ENCODE measurements around the gene NACC2. TPM values are rescaled to one million over a fixed set of nuclear protein-coding genes. Genes with fewer than 3 reads are reported as not detected.
"Not testable (repeated sequence)": the region's sequence is repeated elsewhere in the genome, so short reads cannot be mapped to it uniquely, and the experiment has no call there.

The NACC2 gene
- total and polyA plus RNA-seq, 9 donors, result 7.0 to 47.0 (median 27.2) TPM

DNA sequence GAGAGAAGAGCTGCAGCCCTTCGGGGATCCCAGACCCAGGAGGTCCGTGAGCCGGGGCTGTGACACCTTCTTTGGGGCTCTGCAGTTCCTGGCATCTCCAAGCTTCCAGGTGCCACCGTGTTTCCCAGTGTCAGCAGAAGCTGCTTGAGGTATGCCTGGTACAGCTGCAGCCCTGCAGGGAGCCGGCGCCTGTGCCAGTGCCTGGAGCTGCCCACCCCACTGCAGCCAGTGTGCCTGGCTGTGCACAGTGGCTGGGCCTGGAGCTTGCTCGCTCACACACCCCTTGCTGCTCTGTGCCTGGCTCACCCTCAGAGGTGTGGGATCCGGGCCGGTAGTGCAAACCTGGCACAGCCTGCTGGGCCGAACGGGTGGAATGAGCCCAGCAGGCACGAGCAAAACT is 65.5 kb downstream of the NACC2 start:
- no peaks in the 10 kb centered on the region for H3K9me3 ChIP-seq
- no peak for DNase-seq
- H3K4me3 ChIP-seq, result no peak overlapping the region
- TF ChIP-seq, protein P1, sequence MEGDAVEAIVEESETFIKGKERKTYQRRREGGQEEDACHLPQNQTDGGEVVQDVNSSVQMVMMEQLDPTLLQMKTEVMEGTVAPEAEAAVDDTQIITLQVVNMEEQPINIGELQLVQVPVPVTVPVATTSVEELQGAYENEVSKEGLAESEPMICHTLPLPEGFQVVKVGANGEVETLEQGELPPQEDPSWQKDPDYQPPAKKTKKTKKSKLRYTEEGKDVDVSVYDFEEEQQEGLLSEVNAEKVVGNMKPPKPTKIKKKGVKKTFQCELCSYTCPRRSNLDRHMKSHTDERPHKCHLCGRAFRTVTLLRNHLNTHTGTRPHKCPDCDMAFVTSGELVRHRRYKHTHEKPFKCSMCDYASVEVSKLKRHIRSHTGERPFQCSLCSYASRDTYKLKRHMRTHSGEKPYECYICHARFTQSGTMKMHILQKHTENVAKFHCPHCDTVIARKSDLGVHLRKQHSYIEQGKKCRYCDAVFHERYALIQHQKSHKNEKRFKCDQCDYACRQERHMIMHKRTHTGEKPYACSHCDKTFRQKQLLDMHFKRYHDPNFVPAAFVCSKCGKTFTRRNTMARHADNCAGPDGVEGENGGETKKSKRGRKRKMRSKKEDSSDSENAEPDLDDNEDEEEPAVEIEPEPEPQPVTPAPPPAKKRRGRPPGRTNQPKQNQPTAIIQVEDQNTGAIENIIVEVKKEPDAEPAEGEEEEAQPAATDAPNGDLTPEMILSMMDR (IDR thresholded peaks at IDR 0.05), result no peak
- no peak for TF ChIP-seq POLR2A (IDR thresholded peaks at IDR 0.05)
- no peak for TF ChIP-seq EP300 (IDR thresholded peaks at IDR 0.05)
- H3K27me3 ChIP-seq, result no peaks in the 10 kb centered on the region
- H3K36me3 ChIP-seq, result no peaks in the 10 kb centered on the region
- H3K4me1 ChIP-seq (ENCODE audit: insufficient read depth), result peaks cover 4% of the 10 kb centered on the region
- no peak overlapping the region for H3K27ac ChIP-seq
- WGBS, 3 donors, result 96 to 97% (median 96%) methylated on average over 12 of the region's 12 CpGs
- intact Hi-C loops (cut with DNase I), result no loop called here

DNA sequence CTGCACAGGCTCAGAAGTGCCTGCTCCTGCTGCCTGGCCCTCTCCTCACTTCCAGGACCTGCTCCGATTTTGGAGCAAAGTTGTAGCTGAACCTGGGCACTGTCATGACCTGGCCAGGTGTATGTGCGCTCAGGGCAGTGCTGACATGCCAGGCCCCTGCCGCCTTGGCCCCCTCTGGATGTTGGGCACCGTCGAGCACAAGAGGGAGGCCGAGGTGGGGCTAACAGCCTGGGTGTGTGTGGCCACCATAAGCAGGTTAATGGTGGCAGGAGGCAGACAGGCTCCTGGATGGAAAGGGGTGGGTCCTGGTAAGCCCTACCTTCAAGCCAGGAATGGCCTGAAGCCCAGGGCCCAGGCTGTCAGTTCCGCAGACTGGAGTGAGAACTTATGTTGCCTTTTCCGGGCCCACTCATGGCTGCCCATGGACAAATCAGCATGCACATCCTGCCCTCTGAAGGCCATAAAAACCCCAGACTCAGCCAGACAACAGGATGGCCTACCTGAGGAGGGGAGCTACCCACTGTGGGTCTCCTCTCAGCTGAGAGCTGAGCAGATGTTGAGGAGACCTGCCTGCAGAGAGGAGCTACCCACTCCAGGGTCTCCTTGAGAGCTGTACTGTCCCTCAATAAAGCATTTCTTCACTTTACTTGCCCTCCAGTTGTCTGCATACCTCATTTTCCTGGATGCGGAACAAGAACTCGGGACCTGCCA is 66.2 kb downstream of the NACC2 start:
- H3K9me3 ChIP-seq, result no peaks in the 10 kb centered on the region
- H3K36me3 ChIP-seq, result no peaks in the 10 kb centered on the region
- H3K4me3 ChIP-seq, result no peak overlapping the region
- DNase-seq, result no peak
- WGBS, 3 donors, result 87 to 92% (median 88%) methylated on average over 8 to 10 of the region's 10 CpGs
- TF ChIP-seq, protein P1 (IDR thresholded peaks at IDR 0.05), result no peak
- TF ChIP-seq POLR2A (IDR thresholded peaks at IDR 0.05) (no peak), EP300 (IDR thresholded peaks at IDR 0.05) (no peak)
- intact Hi-C loops (cut with DNase I), result no loop called here
- no peaks in the 10 kb centered on the region for H3K27me3 ChIP-seq
- peaks cover 9% of the 10 kb centered on the region for H3K4me1 ChIP-seq (ENCODE audit: insufficient read depth)
- H3K27ac ChIP-seq, result no peak overlapping the region

DNA sequence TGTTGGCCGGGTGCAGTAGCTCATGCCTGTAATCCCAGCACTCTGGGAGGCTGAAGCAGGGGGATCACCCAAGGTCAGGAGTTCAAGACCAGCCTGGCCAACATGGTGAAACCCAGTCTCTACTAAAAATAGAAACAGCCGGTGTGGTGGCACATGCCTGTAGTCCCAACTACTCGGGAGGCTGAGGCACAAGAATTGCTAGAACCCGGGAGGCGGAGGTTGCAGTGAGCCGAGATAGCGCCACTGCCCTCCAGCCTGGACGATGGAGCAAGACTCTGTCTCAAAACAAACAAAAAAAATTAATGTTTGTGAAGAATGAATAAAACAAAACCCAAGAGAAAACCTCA is 68.2 kb downstream of the NACC2 start:
- DNase-seq; H3K9me3 ChIP-seq; H3K4me3 ChIP-seq; H3K36me3 ChIP-seq; H3K27ac ChIP-seq; intact Hi-C loops (cut with DNase I); H3K27me3 ChIP-seq: not testable (repeated sequence)
- peaks cover 18% of the 10 kb centered on the region for H3K4me1 ChIP-seq (ENCODE audit: insufficient read depth)
- WGBS, 3 donors, result 83 to 86% (median 86%) methylated on average over 8 of the region's 8 CpGs

DNA sequence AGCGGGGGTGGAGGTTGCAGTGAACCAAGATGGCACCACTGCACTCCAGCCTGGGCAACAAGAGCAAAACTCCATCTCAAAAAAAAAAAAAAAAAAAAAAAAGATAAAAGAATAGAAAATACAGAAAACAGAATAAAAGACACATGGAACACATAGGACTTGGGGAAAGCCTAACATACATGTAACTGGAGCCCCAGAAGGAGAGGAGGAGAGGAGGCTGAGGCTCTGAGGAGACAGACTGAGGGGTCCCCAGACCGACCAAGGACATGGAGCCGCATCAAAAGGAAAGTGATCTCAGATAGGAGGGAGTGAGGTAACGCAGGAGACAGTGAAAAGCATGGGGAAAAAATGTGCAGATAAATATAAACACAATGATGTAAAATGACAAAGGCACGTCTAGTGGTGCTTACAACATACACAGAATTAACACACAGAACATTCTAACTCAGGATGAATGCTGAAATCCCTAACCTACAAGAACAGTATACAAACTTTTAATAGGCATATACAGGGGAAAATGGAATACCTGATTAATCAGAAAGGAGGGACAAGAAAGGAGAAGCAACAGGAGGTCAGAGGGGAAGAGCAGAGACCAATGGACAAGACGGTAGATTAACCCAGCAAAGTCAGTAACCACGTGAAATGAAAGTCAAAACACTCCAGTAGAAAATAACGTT is 68.7 kb downstream of the NACC2 start:
- DNase-seq, result no peak
- Histone ChIP-seq H3K27ac (no peak overlapping the region), H3K36me3 (no peaks in the 10 kb centered on the region), H3K27me3 (no peaks in the 10 kb centered on the region), H3K4me3 (no peak overlapping the region), H3K4me1 (ENCODE audit: insufficient read depth) (peaks cover 18% of the 10 kb centered on the region), H3K9me3 (no peaks in the 10 kb centered on the region)
- intact Hi-C loops (cut with DNase I), result no loop called here
- 87 to 90% (median 88%) methylated on average over 8 of the region's 8 CpGs for WGBS, 3 donors
- TF ChIP-seq, protein P1 (IDR thresholded peaks at IDR 0.05), result no peak
- TF ChIP-seq POLR2A (IDR thresholded peaks at IDR 0.05) (no peak), EP300 (IDR thresholded peaks at IDR 0.05) (no peak)

DNA sequence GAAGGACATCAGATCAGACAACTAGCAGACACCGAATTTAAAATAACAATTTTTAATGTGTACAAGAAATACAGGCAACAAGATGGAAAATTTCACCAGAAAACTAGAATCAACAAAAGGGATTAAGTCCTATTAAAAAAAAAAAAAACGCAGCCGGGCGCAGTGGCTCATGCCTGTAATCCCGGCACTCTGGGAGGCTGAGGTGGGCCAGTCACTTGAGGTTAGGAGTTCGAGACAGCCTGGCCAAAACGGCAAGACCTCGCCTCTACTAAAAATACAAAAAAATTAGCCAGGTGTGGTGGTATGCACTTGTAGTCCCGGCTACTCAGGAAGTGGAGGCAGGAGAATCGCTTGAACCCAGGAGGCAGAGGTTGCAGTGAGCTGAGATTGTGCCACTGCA is 69.6 kb downstream of the NACC2 start:
- Histone ChIP-seq H3K27me3 (no peaks in the 10 kb centered on the region), H3K36me3 (no peaks in the 10 kb centered on the region), H3K27ac (peak overlapping the region in 1 of 2 donors; percentile 65), H3K4me3 (no peak overlapping the region), H3K9me3 (no peaks in the 10 kb centered on the region), H3K4me1 (ENCODE audit: insufficient read depth) (peaks cover 18% of the 10 kb centered on the region)
- WGBS, 3 donors, result 80 to 90% (median 86%) methylated on average over 10 of the region's 10 CpGs
- TF ChIP-seq, protein P1 (IDR thresholded peaks at IDR 0.05), result no peak
- TF ChIP-seq EP300 (IDR thresholded peaks at IDR 0.05) (no peak), POLR2A (IDR thresholded peaks at IDR 0.05) (no peak)
- DNase-seq, result no peak
- intact Hi-C loops (cut with DNase I), result no loop called here

Data from ovary (tissue), 9 donors.